Dendritic cell treated with granulocyte-macrophage colony-stimulating factor and Interleukin-4, amounts not matched to agents 40 ng/mL and 50 ng/mL, for 4 days (primary cell): Measurements from ENCODE around the gene CALB2.

Source experiments
- H3K27ac Mint-ChIP-seq: one replicate; pipeline ENCODE4 v1.8.0; 2022; ENCODE audit warnings: mild to moderate bottlenecking, mixed read lengths
- H3K27me3 Mint-ChIP-seq: one replicate; pipeline ENCODE4 v1.8.0; 2022; ENCODE audit warnings: mild to moderate bottlenecking, mixed read lengths
- H3K36me3 Mint-ChIP-seq: one replicate; pipeline ENCODE4 v1.8.0; 2022; ENCODE audit warnings: low read depth, mixed read lengths
- H3K4me1 Mint-ChIP-seq: one replicate; pipeline ENCODE4 v1.8.0; 2022; ENCODE audit warnings: low read depth, mixed read lengths
- H3K4me3 Mint-ChIP-seq: one replicate; pipeline ENCODE4 v1.8.0; 2022; ENCODE audit warnings: mild to moderate bottlenecking, moderate library complexity, mixed read lengths
- H3K9me3 Mint-ChIP-seq: one replicate; pipeline ENCODE4 v1.8.0; 2022; ENCODE audit warnings: mixed read lengths
- intact Hi-C: fragments of 100-400 bp; cut with micrococcal nuclease; formaldehyde crosslinking; loops from one replicate; pipeline ENCODE4 v1.15.0; 2022

Gene CALB2

DNA sequence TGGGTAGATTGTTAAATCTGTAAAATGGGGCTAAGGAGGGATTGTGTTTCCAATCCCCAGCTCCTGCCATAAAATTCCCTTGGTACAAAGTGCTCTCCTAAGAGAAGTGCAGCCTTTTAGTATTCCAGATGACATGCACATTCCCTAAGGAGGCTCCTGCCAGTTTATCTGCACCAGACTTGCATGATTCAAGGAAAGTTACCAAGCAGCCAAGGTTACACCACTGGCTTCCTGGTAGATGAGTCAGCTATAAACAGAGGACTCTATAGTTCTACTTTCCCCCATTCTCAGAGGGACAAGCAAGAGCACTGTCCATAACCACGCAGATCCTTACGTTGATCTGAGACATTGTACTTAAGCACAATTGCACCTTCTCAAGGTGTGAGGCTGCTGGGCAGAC, 1.9 kb downstream of the CALB2 start:
- Mint-ChIP-seq H3K36me3 (no peaks in the 10 kb centered on the region), H3K4me3 (no peak overlapping the region), H3K27me3 (peaks cover 25% of the 10 kb centered on the region), H3K9me3 (no peaks in the 10 kb centered on the region), H3K27ac (no peak overlapping the region), H3K4me1 (no peaks in the 10 kb centered on the region)
- intact Hi-C loops: no loop called here

DNA sequence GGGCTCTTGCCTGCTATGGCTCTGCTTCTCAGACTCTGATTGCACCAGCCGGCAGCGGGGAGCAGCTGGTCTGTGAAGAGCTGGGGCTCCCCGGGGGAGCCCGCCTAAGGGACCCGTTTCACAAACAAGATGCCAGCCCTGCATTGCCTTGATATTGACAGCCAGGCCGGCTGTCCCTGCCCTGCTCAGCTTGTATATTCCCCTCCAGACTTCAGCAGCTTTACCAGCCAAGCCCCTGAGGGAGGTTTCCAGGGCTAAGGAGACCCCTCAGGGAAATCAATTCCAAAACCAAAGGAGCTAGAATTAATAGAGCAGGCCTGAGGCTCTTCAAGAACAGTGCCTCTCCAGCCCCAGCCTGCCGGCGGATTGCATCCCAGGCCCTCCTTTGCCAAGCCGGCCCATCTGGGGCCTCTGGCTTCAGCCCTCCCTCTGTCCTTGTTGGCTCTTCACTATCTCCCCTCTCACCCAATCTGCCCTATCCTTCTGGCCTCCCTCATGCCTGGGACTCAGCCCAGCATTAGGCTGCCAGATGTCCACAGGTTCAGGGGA, 5.7 kb downstream of the CALB2 start:
- Mint-ChIP-seq H3K9me3 (no peaks in the 10 kb centered on the region), H3K36me3 (no peaks in the 10 kb centered on the region), H3K27me3 (peaks cover 13% of the 10 kb centered on the region), H3K4me1 (no peaks in the 10 kb centered on the region), H3K27ac (no peak overlapping the region), H3K4me3 (no peak overlapping the region)
- intact Hi-C loops: no loop called here

GRCh38 chr16:71365021-71365420, 6.5 kb downstream of the CALB2 start:
- H3K4me3 Mint-ChIP-seq: no peak overlapping the region
- H3K27me3 Mint-ChIP-seq: peaks cover 13% of the 10 kb centered on the region
- no peaks in the 10 kb centered on the region for H3K4me1 Mint-ChIP-seq
- no peak overlapping the region for H3K27ac Mint-ChIP-seq
- intact Hi-C loops: no loop called here
- no peaks in the 10 kb centered on the region for H3K36me3 Mint-ChIP-seq
- no peaks in the 10 kb centered on the region for H3K9me3 Mint-ChIP-seq

DNA sequence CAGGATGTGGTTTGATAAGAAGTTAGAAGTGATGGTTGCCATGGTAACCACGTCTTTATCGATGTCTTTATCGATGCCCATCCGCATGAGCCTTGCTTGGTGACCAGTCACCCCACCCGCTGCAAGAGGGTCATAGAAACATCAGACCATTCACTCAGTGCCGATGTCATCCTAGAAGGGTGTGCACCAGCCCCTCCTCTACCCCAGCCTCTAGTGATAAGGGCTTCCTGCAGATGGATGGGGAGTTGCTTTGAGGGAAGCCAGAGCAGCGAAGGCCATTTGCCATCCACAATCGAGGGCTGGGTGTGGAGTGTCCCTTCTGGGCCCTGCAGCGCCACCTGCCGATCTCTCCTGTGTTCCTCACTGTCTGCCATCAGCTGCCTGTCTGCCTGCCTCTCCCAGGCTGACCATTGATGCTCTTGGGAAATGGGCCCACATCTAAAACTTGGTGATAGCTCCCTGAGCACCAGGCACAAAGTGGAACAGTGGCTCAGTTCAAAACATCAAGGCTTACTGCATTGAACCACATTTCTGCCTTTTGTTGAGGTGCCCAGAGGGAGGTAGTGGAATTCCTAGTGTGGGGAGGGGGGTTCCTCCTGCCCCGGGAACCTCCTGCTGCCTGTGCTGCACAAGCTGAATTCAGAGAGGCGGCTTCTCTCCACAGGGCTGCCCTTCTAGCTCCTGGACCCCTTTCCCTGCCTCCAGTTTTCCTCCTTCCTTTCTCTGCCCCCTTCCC, 8.9 kb downstream of the CALB2 start:
- H3K4me1 Mint-ChIP-seq: no peaks in the 10 kb centered on the region
- H3K9me3 Mint-ChIP-seq: no peaks in the 10 kb centered on the region
- intact Hi-C loops: no loop called here
- H3K4me3 Mint-ChIP-seq: no peak overlapping the region
- no peaks in the 10 kb centered on the region for H3K36me3 Mint-ChIP-seq
- H3K27ac Mint-ChIP-seq: no peak overlapping the region
- H3K27me3 Mint-ChIP-seq: peaks cover 10% of the 10 kb centered on the region

GRCh38 chr16:71368958-71369357, 10.4 kb downstream of the CALB2 start:
- H3K27ac Mint-ChIP-seq: no peak overlapping the region
- intact Hi-C loops: no loop called here
- H3K4me3 Mint-ChIP-seq: no peak overlapping the region
- no peaks in the 10 kb centered on the region for H3K4me1 Mint-ChIP-seq
- H3K36me3 Mint-ChIP-seq: no peaks in the 10 kb centered on the region
- H3K9me3 Mint-ChIP-seq: no peaks in the 10 kb centered on the region
- H3K27me3 Mint-ChIP-seq: peaks cover 12% of the 10 kb centered on the region

- Mint-ChIP-seq H3K36me3 (no peaks in the 10 kb centered on the region), H3K4me3 (no peak overlapping the region), H3K4me1 (no peaks in the 10 kb centered on the region), H3K9me3 (no peaks in the 10 kb centered on the region), H3K27me3 (peaks cover 9% of the 10 kb centered on the region), H3K27ac (no peak overlapping the region)
- intact Hi-C loops: no loop called here
Observed at GRCh38 chr16:71369494-71369893, 11.0 kb downstream of the CALB2 start.

- peaks cover 10% of the 10 kb centered on the region for H3K27me3 Mint-ChIP-seq
- no peaks in the 10 kb centered on the region for H3K4me1 Mint-ChIP-seq
- intact Hi-C loops: no loop called here
- H3K36me3 Mint-ChIP-seq: no peaks in the 10 kb centered on the region
- H3K27ac Mint-ChIP-seq: no peak overlapping the region
- H3K4me3 Mint-ChIP-seq: no peak overlapping the region
- no peaks in the 10 kb centered on the region for H3K9me3 Mint-ChIP-seq
Observed at GRCh38 chr16:71371237-71371636, 12.7 kb downstream of the CALB2 start.

GRCh38 chr16:71373073-71373472, 14.6 kb downstream of the CALB2 start:
- H3K9me3 Mint-ChIP-seq: no peaks in the 10 kb centered on the region
- intact Hi-C loops: no loop called here
- H3K27me3 Mint-ChIP-seq: peaks cover 10% of the 10 kb centered on the region
- H3K27ac Mint-ChIP-seq: no peak overlapping the region
- no peak overlapping the region for H3K4me3 Mint-ChIP-seq
- H3K36me3 Mint-ChIP-seq: no peaks in the 10 kb centered on the region
- H3K4me1 Mint-ChIP-seq: no peaks in the 10 kb centered on the region

- Mint-ChIP-seq H3K4me3 (no peak overlapping the region), H3K27me3 (peaks cover 6% of the 10 kb centered on the region), H3K27ac (no peak overlapping the region), H3K36me3 (no peaks in the 10 kb centered on the region), H3K4me1 (no peaks in the 10 kb centered on the region), H3K9me3 (no peaks in the 10 kb centered on the region)
- intact Hi-C loops: no loop called here
Observed at GRCh38 chr16:71376465-71377157, 18.1 kb downstream of the CALB2 start.

DNA sequence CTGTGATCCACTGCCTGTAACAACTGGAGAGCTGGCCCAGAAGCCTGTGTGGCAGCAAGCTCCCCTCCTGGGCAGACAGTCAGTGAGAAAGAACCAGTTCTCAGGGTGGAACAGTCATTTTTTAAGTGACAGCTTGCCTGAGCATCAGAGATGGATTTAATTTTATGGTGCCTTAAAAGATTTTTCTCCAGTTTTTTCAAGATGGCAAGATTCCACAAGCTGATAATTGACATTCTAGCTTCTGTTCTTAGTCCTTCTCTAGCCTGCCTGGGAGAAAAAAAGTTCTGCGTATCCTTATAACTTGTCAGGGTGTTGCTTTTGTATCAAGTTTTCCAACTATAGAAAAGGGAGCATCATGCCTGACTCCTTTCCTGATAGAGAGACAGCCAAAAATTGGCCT, 21.2 kb downstream of the CALB2 start:
- H3K27me3 Mint-ChIP-seq: peaks cover 4% of the 10 kb centered on the region

GRCh38 chr16:71380831-71381230, 22.3 kb downstream of the CALB2 start:
- H3K27ac Mint-ChIP-seq: no peak overlapping the region

More for the DNA sequence above, 21.2 kb downstream of the CALB2 start:
- Mint-ChIP-seq H3K4me1 (no peaks in the 10 kb centered on the region), H3K4me3 (no peak overlapping the region), H3K36me3 (no peaks in the 10 kb centered on the region), H3K9me3 (no peaks in the 10 kb centered on the region), H3K27ac (no peak overlapping the region)
- intact Hi-C loops: no loop called here

GRCh38 chr16:71383054-71383773, 24.7 kb downstream of the CALB2 start:
- H3K27me3 Mint-ChIP-seq: peaks cover 12% of the 10 kb centered on the region
- no peak overlapping the region for H3K27ac Mint-ChIP-seq
- no peaks in the 10 kb centered on the region for H3K36me3 Mint-ChIP-seq
- no peaks in the 10 kb centered on the region for H3K9me3 Mint-ChIP-seq
- H3K4me3 Mint-ChIP-seq: no peak overlapping the region
- intact Hi-C loops: no loop called here
- no peaks in the 10 kb centered on the region for H3K4me1 Mint-ChIP-seq

More at GRCh38 chr16:71380831-71381230, 22.3 kb downstream of the CALB2 start:
- Mint-ChIP-seq H3K4me3 (no peak overlapping the region), H3K27me3 (peaks cover 7% of the 10 kb centered on the region), H3K4me1 (no peaks in the 10 kb centered on the region), H3K9me3 (no peaks in the 10 kb centered on the region), H3K36me3 (no peaks in the 10 kb centered on the region)
- intact Hi-C loops: no loop called here

- Mint-ChIP-seq H3K4me1 (no peaks in the 10 kb centered on the region), H3K27me3 (peaks cover 12% of the 10 kb centered on the region), H3K36me3 (no peaks in the 10 kb centered on the region), H3K9me3 (no peaks in the 10 kb centered on the region), H3K4me3 (no peak overlapping the region), H3K27ac (no peak overlapping the region)
- intact Hi-C loops: no loop called here
Observed at GRCh38 chr16:71384073-71384724, 25.7 kb downstream of the CALB2 start.
